ENCODE measurements around the gene COL6A3. TPM values are rescaled to one million over a fixed set of nuclear protein-coding genes. Genes with fewer than 3 reads are reported as not detected.

Gene COL6A3
- total and polyA plus RNA-seq, 9 of the 15 experiments (the other 6 are each of a cell fraction or from before 2014, with no cell fraction given), result 0.07 to 4.1 (median 1.5) TPM

DNA sequence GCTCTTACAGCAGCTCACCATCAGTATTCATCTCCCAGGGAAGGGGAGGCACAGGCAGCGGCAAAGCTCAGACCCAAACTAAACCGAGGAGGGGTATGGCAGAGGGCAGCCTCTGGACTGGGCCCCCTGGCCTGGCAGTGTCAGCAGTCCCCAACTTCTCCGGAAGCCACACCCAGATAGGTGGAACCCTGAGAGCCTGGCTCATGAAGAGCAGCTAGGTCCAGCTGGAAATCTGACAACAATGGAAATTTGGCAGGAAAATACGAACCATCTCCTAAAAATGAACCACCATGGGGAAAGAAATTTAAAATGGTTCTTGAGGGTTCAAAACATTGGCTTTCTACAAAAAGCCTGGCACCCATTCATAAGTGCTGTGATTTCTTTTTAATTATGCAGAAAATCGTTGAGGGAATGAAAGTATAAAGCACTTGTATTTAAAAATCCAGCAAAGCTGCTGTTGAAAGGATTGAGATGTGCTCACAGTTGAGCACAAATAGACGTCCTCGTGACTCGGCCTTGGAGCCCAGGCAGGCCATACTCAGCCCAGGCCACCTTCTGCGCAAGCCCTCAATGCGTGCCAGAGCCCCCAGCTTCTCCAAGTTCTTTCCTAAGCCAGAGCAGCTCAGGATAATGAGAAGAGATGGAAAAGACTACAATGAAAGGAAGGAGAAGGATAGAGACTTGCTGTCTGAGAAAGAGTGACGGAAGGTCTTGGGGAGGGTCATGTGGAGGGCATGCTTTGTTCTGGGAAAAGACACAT, 93.0 kb downstream of the COL6A3 start:
- Histone ChIP-seq H4K20me1 (replicated peaks; ENCODE audit: control insufficient read depth, insufficient read depth, low read length) (no peaks in the 10 kb centered on the region), H3K27me3 (ENCODE audit: control insufficient read depth in 2 of 2, insufficient read depth in 2 of 2, low read length in 2 of 2) (peaks cover 0 to 8% of the 10 kb centered on the region in 2 experiments; a peak in 2 of 5 replicates), H2AFZ (ENCODE audit: low read depth, low read length) (no peak overlapping the region), H3K4me2 (ENCODE audit: insufficient read depth, low read length) (no peak overlapping the region), H3K36me3 (ENCODE audit: control insufficient read depth, insufficient read depth, low read length) (no peaks in the 10 kb centered on the region), H3K27ac (ENCODE audit: extremely low read depth, low read depth, low read length) (no peak overlapping the region), H3K4me1 (replicated peaks in 1 of 2; ENCODE audit: control insufficient read depth in 2 of 2, insufficient read depth in 2 of 2, low read length in 2 of 2) (no peaks in the 10 kb centered on the region), H3K4me3 (no peak overlapping the region), H3K9ac (ENCODE audit: insufficient read depth in 1 of 2, low read depth in 2 of 2, low read length in 2 of 2) (no peak overlapping the region), H3K9me1 (ENCODE audit: control insufficient read depth, insufficient read depth, low read length) (no peaks in the 10 kb centered on the region), H3K9me3 (replicated peaks; ENCODE audit: control insufficient read depth, insufficient read depth, low read depth, low read length) (no peaks in the 10 kb centered on the region), H3K79me2 (ENCODE audit: control insufficient read depth, insufficient read depth, low read length) (no peaks in the 10 kb centered on the region)
- in situ Hi-C loops (cut with MboI) (no loop called here), intact Hi-C loops (cut with micrococcal nuclease) (no loop called here)
- FAIRE-seq, result no peak
- ChIA-PET POLR2A (no interaction called here), CTCF (ENCODE audit: low intra/inter-chr PET ratio) (no interaction called here)
- no peak for DNase-seq (ENCODE audit: extremely low read depth in 1 of 4, low spot score in 3 of 4)
- 1% methylated on average over 10 of the region's 11 CpGs for WGBS (ENCODE audit: insufficient coverage, low coverage, missing lambda C conversion rate)
- no peak for ATAC-seq
- BruUV-seq (replicated peaks), result no TSS peak
- TF ChIP-seq ZFP30 (CRISPR knock-in tag; IDR thresholded peaks at IDR 0.05; ENCODE audit: borderline replicate concordance) (no peak), ESRRA (IDR thresholded peaks at IDR 0.05; ENCODE audit: borderline replicate concordance, low read depth) (no peak), TEAD1 (CRISPR knock-in tag; IDR thresholded peaks at IDR 0.05) (no peak), ZBTB17 (CRISPR knock-in tag; IDR thresholded peaks at IDR 0.05) (no peak), NR2F6 (CRISPR knock-in tag; IDR thresholded peaks at IDR 0.05) (no peak), NCOA2 (IDR thresholded peaks at IDR 0.05; ENCODE audit: partially characterized antibody in 2 of 2) (no peak), ASH1L (IDR thresholded peaks at IDR 0.05; ENCODE audit: borderline replicate concordance, low read depth, partially characterized antibody) (no peak), GATAD2A (IDR thresholded peaks at IDR 0.05) (no peak), BRF2 (IDR thresholded peaks at IDR 0.05; ENCODE audit: borderline replicate concordance, insufficient read depth, insufficient read length) (no peak), ZBED1 (IDR thresholded peaks at IDR 0.05) (no peak), PYGO2 (tag; IDR thresholded peaks at IDR 0.05) (no peak), NFE2L1 (tag; IDR thresholded peaks at IDR 0.05; ENCODE audit: borderline replicate concordance, low read depth) (no peak)
- TF ChIP-seq, protein P1, sequence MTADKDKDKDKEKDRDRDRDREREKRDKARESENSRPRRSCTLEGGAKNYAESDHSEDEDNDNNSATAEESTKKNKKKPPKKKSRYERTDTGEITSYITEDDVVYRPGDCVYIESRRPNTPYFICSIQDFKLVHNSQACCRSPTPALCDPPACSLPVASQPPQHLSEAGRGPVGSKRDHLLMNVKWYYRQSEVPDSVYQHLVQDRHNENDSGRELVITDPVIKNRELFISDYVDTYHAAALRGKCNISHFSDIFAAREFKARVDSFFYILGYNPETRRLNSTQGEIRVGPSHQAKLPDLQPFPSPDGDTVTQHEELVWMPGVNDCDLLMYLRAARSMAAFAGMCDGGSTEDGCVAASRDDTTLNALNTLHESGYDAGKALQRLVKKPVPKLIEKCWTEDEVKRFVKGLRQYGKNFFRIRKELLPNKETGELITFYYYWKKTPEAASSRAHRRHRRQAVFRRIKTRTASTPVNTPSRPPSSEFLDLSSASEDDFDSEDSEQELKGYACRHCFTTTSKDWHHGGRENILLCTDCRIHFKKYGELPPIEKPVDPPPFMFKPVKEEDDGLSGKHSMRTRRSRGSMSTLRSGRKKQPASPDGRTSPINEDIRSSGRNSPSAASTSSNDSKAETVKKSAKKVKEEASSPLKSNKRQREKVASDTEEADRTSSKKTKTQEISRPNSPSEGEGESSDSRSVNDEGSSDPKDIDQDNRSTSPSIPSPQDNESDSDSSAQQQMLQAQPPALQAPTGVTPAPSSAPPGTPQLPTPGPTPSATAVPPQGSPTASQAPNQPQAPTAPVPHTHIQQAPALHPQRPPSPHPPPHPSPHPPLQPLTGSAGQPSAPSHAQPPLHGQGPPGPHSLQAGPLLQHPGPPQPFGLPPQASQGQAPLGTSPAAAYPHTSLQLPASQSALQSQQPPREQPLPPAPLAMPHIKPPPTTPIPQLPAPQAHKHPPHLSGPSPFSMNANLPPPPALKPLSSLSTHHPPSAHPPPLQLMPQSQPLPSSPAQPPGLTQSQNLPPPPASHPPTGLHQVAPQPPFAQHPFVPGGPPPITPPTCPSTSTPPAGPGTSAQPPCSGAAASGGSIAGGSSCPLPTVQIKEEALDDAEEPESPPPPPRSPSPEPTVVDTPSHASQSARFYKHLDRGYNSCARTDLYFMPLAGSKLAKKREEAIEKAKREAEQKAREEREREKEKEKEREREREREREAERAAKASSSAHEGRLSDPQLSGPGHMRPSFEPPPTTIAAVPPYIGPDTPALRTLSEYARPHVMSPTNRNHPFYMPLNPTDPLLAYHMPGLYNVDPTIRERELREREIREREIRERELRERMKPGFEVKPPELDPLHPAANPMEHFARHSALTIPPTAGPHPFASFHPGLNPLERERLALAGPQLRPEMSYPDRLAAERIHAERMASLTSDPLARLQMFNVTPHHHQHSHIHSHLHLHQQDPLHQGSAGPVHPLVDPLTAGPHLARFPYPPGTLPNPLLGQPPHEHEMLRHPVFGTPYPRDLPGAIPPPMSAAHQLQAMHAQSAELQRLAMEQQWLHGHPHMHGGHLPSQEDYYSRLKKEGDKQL (CRISPR knock-in tag; IDR thresholded peaks at IDR 0.05; ENCODE audit: borderline replicate concordance), result no peak
- TF ChIP-seq, protein P2, sequence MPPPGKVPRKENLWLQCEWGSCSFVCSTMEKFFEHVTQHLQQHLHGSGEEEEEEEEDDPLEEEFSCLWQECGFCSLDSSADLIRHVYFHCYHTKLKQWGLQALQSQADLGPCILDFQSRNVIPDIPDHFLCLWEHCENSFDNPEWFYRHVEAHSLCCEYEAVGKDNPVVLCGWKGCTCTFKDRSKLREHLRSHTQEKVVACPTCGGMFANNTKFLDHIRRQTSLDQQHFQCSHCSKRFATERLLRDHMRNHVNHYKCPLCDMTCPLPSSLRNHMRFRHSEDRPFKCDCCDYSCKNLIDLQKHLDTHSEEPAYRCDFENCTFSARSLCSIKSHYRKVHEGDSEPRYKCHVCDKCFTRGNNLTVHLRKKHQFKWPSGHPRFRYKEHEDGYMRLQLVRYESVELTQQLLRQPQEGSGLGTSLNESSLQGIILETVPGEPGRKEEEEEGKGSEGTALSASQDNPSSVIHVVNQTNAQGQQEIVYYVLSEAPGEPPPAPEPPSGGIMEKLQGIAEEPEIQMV (tag; conservative IDR thresholded peaks at IDR 0.05; ENCODE audit: low read depth), result no peak

All from K562 (cell line).